Gastrocnemius medialis (tissue), 4 donors: Measurements from ENCODE around the gene MRPL27. TPM values are rescaled to one million over a fixed set of nuclear protein-coding genes. Genes with fewer than 3 reads are reported as not detected.
"Not testable (repeated sequence)": the region's sequence is repeated elsewhere in the genome, so short reads cannot be mapped to it uniquely, and the experiment has no call there.

Source experiments
- ATAC-seq, 2 donors: fragments of 150-250 bp; one replicate each; pipeline ENCODE4 v1.9.1; 2016
- DNase-seq, 2 donors: peaks; one replicate each; pipeline ENCODE4 v3.0.0-alpha.2; 2019
- H3K27ac ChIP-seq, 4 donors: fragments of 200-600 bp; sonication (generic); 1 replicate in 1 of 4; 2 replicates in 3 of 4; pipeline ENCODE4 v1.5.1; 2016 to 2018; ENCODE audit warnings: mild to moderate bottlenecking in 2 of 4, moderate library complexity in 1 of 4
- H3K27me3 ChIP-seq, 3 donors: fragments of 200-600 bp; sonication (generic) in 2 of 3; 1 replicate in 1 of 3; 2 replicates in 2 of 3; pipeline versions ENCODE4 v1.5.1 to v1.6.0; 2016 to 2019; ENCODE audit warnings: mild to moderate bottlenecking in 1 of 3, moderate library complexity in 1 of 3
- H3K36me3 ChIP-seq, 2 donors: fragments of 200-600 bp; sonication (generic) in 1 of 2; one replicate each; pipeline ENCODE4 v1.5.1; 2017 to 2018
- H3K4me1 ChIP-seq, 2 donors: fragments of 200-600 bp; sonication (generic) in 1 of 2; one replicate each; pipeline ENCODE4 v1.5.1; 2016 to 2017; ENCODE audit warnings: mild to moderate bottlenecking in 2 of 2
- H3K4me3 ChIP-seq, 4 donors: fragments of 200-600 bp; sonication (generic) in 3 of 4; 1 replicate in 1 of 4; 2 replicates in 3 of 4; pipeline ENCODE4 v1.5.1; 2016 to 2019; ENCODE audit warnings: mild to moderate bottlenecking in 2 of 4
- H3K9me3 ChIP-seq, 3 donors: fragments of 200-600 bp; sonication (generic) in 2 of 3; 1 replicate in 1 of 3; 2 replicates in 2 of 3; pipeline ENCODE4 v1.5.1; 2016 to 2019
- CTCF ChIP-seq, 5 experiments: fragments of 450-650 bp in 3 of 5; fragments of 200-600 bp in 2 of 5; sonication (generic) in 2 of 5; IDR thresholded peaks in 4 of 5; conservative IDR thresholded peaks in 1 of 5; 1 replicate in 4 of 5; 2 replicates in 1 of 5; pipeline ENCODE4 v1.5.1; 2016 to 2019; ENCODE audit warnings: antibody characterized with exemption in 5 of 5, mild to moderate bottlenecking in 3 of 5, moderate library complexity in 3 of 5
- POLR2A ChIP-seq, 2 donors: fragments of 450-650 bp; IDR thresholded peaks; one replicate each; pipeline ENCODE4 v1.6.1; 2017; ENCODE audit warnings: antibody characterized with exemption in 2 of 2, mild to moderate bottlenecking in 2 of 2, moderate library complexity in 2 of 2
- in situ Hi-C, 4 donors: fragments of 200-750 bp; cut with MboI; loops; one replicate each; pipeline versions ENCODE4 v1.15.0 to v1.8.0; 2017; ENCODE audit warnings: low sequenced_read_pairs in 4 of 4
- intact Hi-C: fragments of 100-400 bp; cut with DNase I; formaldehyde crosslinking; loops from one replicate; pipeline ENCODE4 v1.15.1; 2023; ENCODE audit warnings: low total_unique reads
- total RNA-seq, 4 donors: library from RNA; depleted of rRNA; stranded (reverse); fragments of >200 nt; gene quantifications; one replicate each; pipeline versions ENCODE4 v1.1.0 to v1.2.3, GENCODE V29; 2016

MRPL27 gene
- total RNA-seq, 4 donors from 2014 or later = 110 to 141 (median 134) TPM

DNA sequence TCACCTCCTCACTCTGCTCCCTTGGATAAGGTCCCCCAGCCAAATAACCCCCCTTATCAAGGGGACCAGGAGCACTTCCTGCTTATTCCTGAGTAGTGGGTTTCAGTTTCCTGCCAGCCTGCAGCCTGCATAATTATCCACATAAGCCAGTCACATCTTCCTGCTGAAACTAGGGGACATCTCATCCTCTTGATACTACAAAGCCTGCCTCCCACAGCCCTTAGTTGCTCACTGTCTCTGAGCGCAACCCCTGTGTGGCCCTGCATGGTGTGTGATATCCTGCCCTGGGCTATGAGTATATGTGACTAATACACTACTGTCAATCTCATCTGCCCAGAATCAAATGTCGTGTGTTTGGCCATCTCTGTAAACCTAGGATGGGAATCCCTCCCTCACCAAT lies 35.0 kb downstream of the MRPL27 start:
- H3K4me3 ChIP-seq = no peak overlapping the region
- in situ Hi-C loops (no loop called here), intact Hi-C loops (no loop called here)
- no peak overlapping the region for H3K27ac ChIP-seq
- H3K4me1 ChIP-seq = no peaks in the 10 kb centered on the region
- no peaks in the 10 kb centered on the region for H3K36me3 ChIP-seq
- no peak for DNase-seq
- H3K9me3 ChIP-seq = no peaks in the 10 kb centered on the region
- ATAC-seq = no peak
- no peaks in the 10 kb centered on the region for H3K27me3 ChIP-seq
- no peak for TF ChIP-seq POLR2A (IDR thresholded peaks at IDR 0.05)
- TF ChIP-seq CTCF (IDR thresholded peaks at IDR 0.05 in 4 of 5, conservative IDR thresholded peaks at IDR 0.05 in 1 of 5) = no peak

GRCh38 chr17:50333291-50334057 lies 39.5 kb downstream of the MRPL27 start:
- in situ Hi-C loops, H3K36me3 ChIP-seq, ATAC-seq, H3K27me3 ChIP-seq, intact Hi-C loops, DNase-seq, H3K9me3 ChIP-seq, H3K4me1 ChIP-seq, H3K4me3 ChIP-seq, H3K27ac ChIP-seq: not testable (repeated sequence)

DNA sequence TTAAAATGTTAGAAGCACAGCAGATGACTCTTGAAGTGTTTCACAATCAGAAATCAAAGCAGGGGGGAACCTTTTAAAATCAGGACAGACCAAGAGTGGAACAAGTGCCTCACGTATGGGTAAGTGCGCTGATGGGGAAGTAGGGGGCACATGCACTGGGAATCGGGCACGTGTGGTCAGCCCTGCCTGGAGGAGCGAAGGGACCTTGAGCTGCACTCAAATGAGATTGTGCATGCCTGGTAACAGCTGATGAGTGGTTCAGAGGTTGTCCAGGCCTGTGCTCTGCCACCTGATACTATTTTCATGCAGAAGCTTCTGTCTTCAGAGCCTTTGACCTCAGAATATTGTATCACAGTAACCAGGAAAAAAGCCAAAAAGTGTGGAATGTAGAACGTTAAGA lies 40.8 kb downstream of the MRPL27 start:
- in situ Hi-C loops = no loop called here

DNA sequence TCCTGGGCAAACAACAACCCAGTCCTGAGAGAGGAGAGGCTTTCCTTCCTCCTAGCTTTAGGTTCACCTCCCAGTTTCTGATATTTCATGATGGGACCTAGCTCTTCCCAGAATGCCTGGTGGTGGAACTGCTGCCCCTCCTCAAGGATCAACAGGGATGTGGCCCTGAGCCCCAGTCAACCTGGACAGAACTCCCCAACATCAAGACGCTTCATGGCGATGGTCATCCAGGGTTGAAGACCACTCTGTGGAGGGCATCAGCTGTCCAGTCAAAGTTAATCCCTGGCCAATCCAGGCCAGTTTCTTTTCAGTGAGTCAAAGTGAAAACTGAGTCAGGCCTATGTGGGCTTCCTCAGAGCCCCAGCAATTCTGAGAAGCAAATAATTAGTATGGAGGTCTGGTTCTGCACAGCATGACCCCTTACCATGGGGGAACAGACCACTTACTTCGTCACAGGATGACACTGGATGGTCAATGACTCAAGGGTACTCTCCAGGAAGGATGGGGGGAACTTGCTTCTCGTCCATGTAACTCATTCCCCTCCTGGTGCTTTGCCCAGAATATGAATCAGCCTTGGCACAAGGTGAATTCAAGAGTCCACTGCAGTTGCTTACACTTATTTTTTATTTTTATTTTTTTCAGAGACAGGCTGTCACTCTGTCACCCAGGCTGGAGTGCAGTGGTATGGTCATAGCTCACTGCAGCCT lies 41.7 kb downstream of the MRPL27 start:
- H3K27ac ChIP-seq = no peak overlapping the region
- intact Hi-C loops = no loop called here
- ATAC-seq (no peak), DNase-seq (no peak)
- peaks cover 0 to 2% (median 0%) of the 10 kb centered on the region in 3 donors for H3K27me3 ChIP-seq
- no peak overlapping the region for H3K4me3 ChIP-seq
- no peaks in the 10 kb centered on the region for H3K4me1 ChIP-seq
- no peak for TF ChIP-seq CTCF (IDR thresholded peaks at IDR 0.05 in 4 of 5, conservative IDR thresholded peaks at IDR 0.05 in 1 of 5)
- no peak for TF ChIP-seq POLR2A (IDR thresholded peaks at IDR 0.05)
- H3K36me3 ChIP-seq = no peaks in the 10 kb centered on the region
- in situ Hi-C loops = no loop called here
- no peaks in the 10 kb centered on the region for H3K9me3 ChIP-seq

More for the DNA sequence above, 40.8 kb downstream of the MRPL27 start:
- Histone ChIP-seq H3K27me3 (no peaks in the 10 kb centered on the region), H3K9me3 (no peaks in the 10 kb centered on the region), H3K4me3 (no peak overlapping the region), H3K36me3 (no peaks in the 10 kb centered on the region), H3K27ac (no peak overlapping the region), H3K4me1 (no peaks in the 10 kb centered on the region)
- no peak for ATAC-seq
- no peak for DNase-seq
- intact Hi-C loops = no loop called here
- TF ChIP-seq CTCF (IDR thresholded peaks at IDR 0.05 in 4 of 5, conservative IDR thresholded peaks at IDR 0.05 in 1 of 5) (no peak), POLR2A (IDR thresholded peaks at IDR 0.05) (no peak)

DNA sequence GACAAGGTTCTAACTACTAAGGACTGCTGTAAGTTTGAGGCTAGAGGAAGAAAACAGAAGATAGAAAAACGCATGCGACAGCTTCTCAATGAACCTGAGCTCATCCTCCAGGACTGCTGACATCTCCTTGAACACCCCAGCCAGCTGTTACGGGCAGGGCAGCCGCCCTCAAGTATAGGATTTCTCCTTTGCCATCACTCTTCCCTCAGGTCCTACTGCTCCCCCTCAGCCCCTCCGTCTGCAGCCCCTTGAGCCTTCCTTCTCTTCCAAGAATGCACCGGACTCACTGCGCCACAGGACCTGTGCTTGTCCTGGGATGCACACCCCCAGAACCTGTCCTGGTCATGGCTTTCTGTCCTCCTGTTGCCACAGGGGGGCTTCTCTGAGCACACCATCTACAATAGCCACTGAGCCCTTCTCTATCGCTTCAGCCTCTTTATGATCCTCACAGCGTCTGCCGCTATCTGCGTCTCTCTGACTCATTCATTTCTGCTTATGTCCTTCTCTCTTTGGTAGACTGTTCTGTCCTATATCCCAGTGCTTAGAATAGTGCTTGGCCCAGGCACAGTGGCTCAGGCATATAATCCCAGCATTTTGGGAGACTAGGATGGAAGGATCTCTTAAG lies 42.7 kb downstream of the MRPL27 start:
- no peak overlapping the region for H3K27ac ChIP-seq
- no peak overlapping the region for H3K4me3 ChIP-seq
- TF ChIP-seq POLR2A (IDR thresholded peaks at IDR 0.05) (no peak), CTCF (IDR thresholded peaks at IDR 0.05 in 4 of 5, conservative IDR thresholded peaks at IDR 0.05 in 1 of 5) (no peak)
- H3K27me3 ChIP-seq = peaks cover 0 to 2% (median 0%) of the 10 kb centered on the region in 3 donors
- H3K4me1 ChIP-seq = no peaks in the 10 kb centered on the region
- ATAC-seq (no peak), DNase-seq (no peak)
- no peaks in the 10 kb centered on the region for H3K36me3 ChIP-seq
- intact Hi-C loops (no loop called here), in situ Hi-C loops (no loop called here)
- no peaks in the 10 kb centered on the region for H3K9me3 ChIP-seq
